Stomach (tissue), 4 donors: Measurements from ENCODE around the gene CORO1A.
"Not testable (repeated sequence)": the region's sequence is repeated elsewhere in the genome, so short reads cannot be mapped to it uniquely, and the experiment has no call there.

Experiments
- CTCF ChIP-seq, 7 experiments: fragments of 450-650 bp in 4 of 7; fragments of 200-600 bp in 3 of 7; sonication (generic) in 3 of 7; IDR thresholded peaks; one replicate each; pipeline ENCODE4 v1.5.1; 2016 to 2019; ENCODE audit warnings: antibody characterized with exemption in 7 of 7, control low read depth in 2 of 7, mild to moderate bottlenecking in 1 of 7
- EP300 ChIP-seq: sonication (generic); formaldehyde crosslinking; IDR thresholded peaks from one replicate; pipeline ENCODE4 v1.6.1; 2017; ENCODE audit warnings: antibody characterized with exemption
- POLR2A ChIP-seq, 4 donors: fragments of 450-650 bp; IDR thresholded peaks; one replicate each; pipeline ENCODE4 v1.6.1; 2016; ENCODE audit warnings: antibody characterized with exemption in 4 of 4, control low read depth in 2 of 4, mild to moderate bottlenecking in 1 of 4, moderate library complexity in 1 of 4
- POLR2AphosphoS5 ChIP-seq, 3 donors: sonication (generic); formaldehyde crosslinking; IDR thresholded peaks; one replicate each; pipeline ENCODE4 v1.6.1; 2016; ENCODE audit warnings: antibody characterized with exemption in 3 of 3

GRCh38 chr16:30197001-30197400 is 13.6 kb downstream of the CORO1A start:
- not testable (repeated sequence) for TF ChIP-seq CTCF (IDR thresholded peaks at IDR 0.05); POLR2AphosphoS5 (IDR thresholded peaks at IDR 0.05); EP300; POLR2A (IDR thresholded peaks at IDR 0.05)
